Adrenal gland (tissue), 12 donors: ENCODE measurements around the gene VTA1. TPM values are rescaled to one million over a fixed set of nuclear protein-coding genes. Genes with fewer than 3 reads are reported as not detected.

Experiments
- DNase-seq, 7 donors: peaks; one replicate each; pipeline ENCODE4 v3.0.0-alpha.2; 2019 to 2020
- H3K27ac ChIP-seq, 5 donors: fragments of 200-600 bp; sonication (generic) in 4 of 5; 1 replicate in 3 of 5; 2 replicates in 2 of 5; pipeline versions ENCODE4 v1.5.1 to v1.8.0; 2016 to 2020; ENCODE audit warnings: mild to moderate bottlenecking in 1 of 5
- H3K27me3 ChIP-seq: fragments of 200-600 bp; 2 replicates; pipeline ENCODE4 v1.8.0; 2021
- H3K36me3 ChIP-seq, 2 donors: fragments of 200-600 bp; replicated peaks in 1 of 2; 1 replicate in 1 of 2; 2 replicates in 1 of 2; pipeline versions ENCODE4 v1.5.1 to v1.8.0; 2018 to 2022
- H3K4me1 ChIP-seq, 2 donors: fragments of 200-600 bp; replicated peaks in 1 of 2; 1 replicate in 1 of 2; 2 replicates in 1 of 2; pipeline versions ENCODE4 v1.5.1 to v1.8.0; 2018 to 2021
- H3K4me3 ChIP-seq, 4 donors: fragments of 200-600 bp; sonication (generic) in 3 of 4; one replicate each; pipeline ENCODE4 v1.5.1; 2016 to 2018
- H3K9me3 ChIP-seq, 3 donors: fragments of 200-600 bp; sonication (generic) in 1 of 3; replicated peaks in 1 of 3; 1 replicate in 2 of 3; 2 replicates in 1 of 3; pipeline versions ENCODE4 v1.5.1 to v1.8.0; 2016 to 2021
- CTCF ChIP-seq, 6 experiments: fragments of 450-650 bp in 4 of 6; fragments of 200-600 bp in 2 of 6; sonication (generic) in 1 of 6; IDR thresholded peaks; 1 replicate in 5 of 6; 2 replicates in 1 of 6; pipeline versions ENCODE4 v1.5.1 to v1.8.0; 2016 to 2021; ENCODE audit warnings: antibody characterized with exemption in 6 of 6, mild to moderate bottlenecking in 2 of 6, moderate library complexity in 1 of 6
- POLR2A ChIP-seq, 2 donors: fragments of 450-650 bp; IDR thresholded peaks; one replicate each; pipeline ENCODE4 v1.6.1; 2017; ENCODE audit warnings: antibody characterized with exemption in 2 of 2, mild to moderate bottlenecking in 2 of 2, moderate library complexity in 1 of 2
- WGBS, 4 donors: extraction: QIAGEN DNeasy Blood & Tissue Kit in 2 of 4; methylation state at CpG; one replicate each; pipeline versions ENCODE4 v1.1.5 to v1.1.7; 2013 to 2017; 5-methylcytosine and 5-hydroxymethylcytosine counted together
- intact Hi-C, 2 donors: fragments of 100-400 bp; cut with DNase I; formaldehyde crosslinking; loops; one replicate each; pipeline versions ENCODE4 v1.14.1 to v1.15.0; 2022 to 2023
- polyA plus RNA-seq, 3 donors: library from polyadenylated mRNA; stranded (reverse); fragments of 200-250 nt in 2 of 3; fragments of 350-450 nt in 1 of 3; fragmentation: Illumina TruSeq in 1 of 3; extraction: RNeasy Lipid Tissue Mini Kit (QIAGEN cat#74804) in 1 of 3; gene quantifications; one replicate each; pipeline ENCODE4 v1.2.3, GENCODE V29; 2013 to 2014
- total RNA-seq, 9 donors: library from RNA; depleted of rRNA in 4 of 9; stranded (reverse); fragments of >200 nt in 4 of 9; fragments of 120-200 nt in 1 of 9; fragmentation: NEBNext Ultra II Directional in 1 of 9; extraction: Animal tissue kit (Norgen Biotek cat#: 25700) in 1 of 9; gene quantifications; one replicate each; pipeline versions ENCODE4 v1.1.0 to v1.2.4, GENCODE V29; 2013 to 2023
- donor health status: healthy with polysubstance abuse.
- donor health status: Bipolar disorder and iron deficiency.
- donor health status: DM: yes; HTN: yes; CAD: no.
- donor health status: DM: no; HTN: no; CAD: no.
- donor health status: DM: no; HTN: no; CAD: no.
- donor health status: DM: yes; HTN: yes; CAD: no.

The VTA1 gene
- total and polyA plus RNA-seq, 12 donors: 9.7 to 73.9 (median 33.9) TPM

DNA sequence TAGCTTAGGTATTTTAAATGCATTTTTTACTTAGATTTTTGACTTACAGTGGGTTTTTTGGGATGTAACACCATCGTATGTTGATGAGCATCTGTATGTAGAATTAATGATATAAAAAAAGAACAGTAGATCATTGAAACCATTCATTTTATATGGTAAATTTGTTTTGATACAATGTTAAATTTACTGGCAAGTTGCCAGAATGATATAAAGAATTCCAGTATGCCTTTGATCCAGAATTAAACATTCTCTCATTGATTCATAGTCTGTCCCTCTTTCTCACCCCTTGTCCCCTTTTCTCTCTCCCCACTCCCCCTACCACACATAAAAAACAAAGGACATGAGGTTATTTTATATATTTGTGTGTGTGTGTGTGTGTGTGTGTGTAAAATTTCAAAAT is 45.3 kb downstream of the VTA1 start:
- H3K4me3 ChIP-seq: no peak overlapping the region
- no peak for DNase-seq
- peaks cover 1 to 2% of the 10 kb centered on the region in 2 donors for H3K4me1 ChIP-seq
- WGBS, 4 donors: 93 to 98% (median 95%) methylated on average over 1 of the region's 1 CpG
- no peaks in the 10 kb centered on the region for H3K27me3 ChIP-seq
- H3K9me3 ChIP-seq: no peaks in the 10 kb centered on the region
- TF ChIP-seq CTCF (IDR thresholded peaks at IDR 0.05): no peak
- TF ChIP-seq POLR2A (IDR thresholded peaks at IDR 0.05): no peak
- no peaks in the 10 kb centered on the region for H3K36me3 ChIP-seq
- intact Hi-C loops: no loop called here
- no peak overlapping the region for H3K27ac ChIP-seq

DNA sequence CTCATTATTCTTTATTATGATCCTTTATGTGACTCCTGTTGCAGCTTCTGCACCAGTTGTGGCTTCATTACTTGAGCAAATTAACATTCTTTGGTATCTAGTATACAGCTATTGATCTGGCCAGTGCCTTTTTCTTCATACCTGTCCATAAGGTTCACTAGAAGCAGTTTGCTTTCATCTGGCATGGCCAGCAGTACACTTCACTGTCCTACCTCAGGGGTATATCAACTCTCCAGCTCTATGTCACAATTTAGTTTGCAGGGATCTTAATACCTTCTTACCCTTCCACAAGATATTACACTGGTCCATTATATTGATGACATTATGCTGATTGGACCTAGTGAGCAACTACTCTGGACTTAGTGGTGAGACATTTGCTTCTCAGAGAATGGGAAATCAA is 46.6 kb downstream of the VTA1 start:
- Histone ChIP-seq H3K27me3 (no peaks in the 10 kb centered on the region), H3K9me3 (no peaks in the 10 kb centered on the region), H3K4me1 (no peaks in the 10 kb centered on the region), H3K36me3 (peaks cover 0 to 3% of the 10 kb centered on the region in 2 donors), H3K27ac (no peak overlapping the region), H3K4me3 (no peak overlapping the region)
- intact Hi-C loops: no loop called here
- no peak for TF ChIP-seq POLR2A (IDR thresholded peaks at IDR 0.05)
- no peak for TF ChIP-seq CTCF (IDR thresholded peaks at IDR 0.05)
- DNase-seq: no peak

DNA sequence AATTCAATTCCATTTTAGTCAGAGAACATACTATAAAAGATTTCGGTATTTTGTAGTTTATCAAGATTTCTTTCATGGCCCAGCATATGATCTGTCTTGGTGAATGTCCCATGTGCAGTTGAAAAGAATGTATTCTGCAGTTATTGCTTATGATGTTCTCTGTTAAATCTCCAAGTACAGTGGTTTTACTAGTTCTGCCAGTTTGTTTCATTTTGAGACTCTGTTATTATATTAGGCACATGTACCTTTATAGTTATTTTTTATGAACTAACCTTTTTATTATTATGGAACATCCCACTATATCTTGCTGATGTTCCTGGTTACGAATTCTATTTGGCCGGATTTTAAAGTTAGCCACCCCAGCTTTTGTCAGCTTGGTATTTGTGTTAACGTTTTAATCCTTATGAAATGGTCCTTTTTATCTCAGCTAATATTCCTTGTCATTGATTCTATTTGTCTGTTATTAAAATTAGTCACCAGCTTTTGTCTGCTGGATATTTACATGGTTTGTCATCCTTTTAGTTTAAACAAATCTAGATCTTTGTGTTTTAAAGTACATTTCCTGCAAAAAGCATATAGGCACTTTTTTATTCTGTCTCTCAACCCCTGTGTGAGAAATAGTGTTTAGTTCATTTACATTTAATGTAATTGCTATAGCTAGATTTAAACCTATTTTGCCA is 48.9 kb downstream of the VTA1 start:
- Histone ChIP-seq H3K36me3 (peaks cover 0 to 6% of the 10 kb centered on the region in 2 donors), H3K4me1 (peaks cover 0 to 19% of the 10 kb centered on the region in 2 donors), H3K27me3 (no peaks in the 10 kb centered on the region), H3K9me3 (no peaks in the 10 kb centered on the region), H3K4me3 (no peak overlapping the region), H3K27ac (no peak overlapping the region)
- no peak for TF ChIP-seq POLR2A (IDR thresholded peaks at IDR 0.05)
- TF ChIP-seq CTCF (IDR thresholded peaks at IDR 0.05): no peak
- DNase-seq: no peak
- 80 to 93% (median 86%) methylated on average over 4 of the region's 4 CpGs for WGBS, 4 donors
- intact Hi-C loops: no loop called here

GRCh38 chr6:142200846-142201628 is 54.0 kb downstream of the VTA1 start:
- TF ChIP-seq CTCF (IDR thresholded peaks at IDR 0.05) (no peak), POLR2A (IDR thresholded peaks at IDR 0.05) (no peak)
- peaks cover 0 to 6% of the 10 kb centered on the region in 2 donors for H3K36me3 ChIP-seq
- WGBS, 4 donors: 66 to 70% (median 68%) methylated on average over 3 of the region's 3 CpGs
- peaks cover 0 to 2% (median 0%) of the 10 kb centered on the region in 3 donors for H3K9me3 ChIP-seq
- no peak overlapping the region for H3K4me3 ChIP-seq
- H3K4me1 ChIP-seq: peaks cover 0 to 19% of the 10 kb centered on the region in 2 donors
- intact Hi-C loops: loop anchor here in 1 of 2 donors (10.0 kb wide), 1 partner anchor 56 kb away; the partner anchor contains the start of genes NMBR and VTA1
- no peak overlapping the region for H3K27ac ChIP-seq
- H3K27me3 ChIP-seq: no peaks in the 10 kb centered on the region
- no peak for DNase-seq
